ENCODE data around the gene CAMSAP1.
A peak's percentile ranks its signal among the peaks of the same experiment; 100 is the strongest.
"Not testable (repeated sequence)": the region's sequence is repeated elsewhere in the genome, so short reads cannot be mapped to it uniquely, and the experiment has no call there.

CAMSAP1 gene, protein sequence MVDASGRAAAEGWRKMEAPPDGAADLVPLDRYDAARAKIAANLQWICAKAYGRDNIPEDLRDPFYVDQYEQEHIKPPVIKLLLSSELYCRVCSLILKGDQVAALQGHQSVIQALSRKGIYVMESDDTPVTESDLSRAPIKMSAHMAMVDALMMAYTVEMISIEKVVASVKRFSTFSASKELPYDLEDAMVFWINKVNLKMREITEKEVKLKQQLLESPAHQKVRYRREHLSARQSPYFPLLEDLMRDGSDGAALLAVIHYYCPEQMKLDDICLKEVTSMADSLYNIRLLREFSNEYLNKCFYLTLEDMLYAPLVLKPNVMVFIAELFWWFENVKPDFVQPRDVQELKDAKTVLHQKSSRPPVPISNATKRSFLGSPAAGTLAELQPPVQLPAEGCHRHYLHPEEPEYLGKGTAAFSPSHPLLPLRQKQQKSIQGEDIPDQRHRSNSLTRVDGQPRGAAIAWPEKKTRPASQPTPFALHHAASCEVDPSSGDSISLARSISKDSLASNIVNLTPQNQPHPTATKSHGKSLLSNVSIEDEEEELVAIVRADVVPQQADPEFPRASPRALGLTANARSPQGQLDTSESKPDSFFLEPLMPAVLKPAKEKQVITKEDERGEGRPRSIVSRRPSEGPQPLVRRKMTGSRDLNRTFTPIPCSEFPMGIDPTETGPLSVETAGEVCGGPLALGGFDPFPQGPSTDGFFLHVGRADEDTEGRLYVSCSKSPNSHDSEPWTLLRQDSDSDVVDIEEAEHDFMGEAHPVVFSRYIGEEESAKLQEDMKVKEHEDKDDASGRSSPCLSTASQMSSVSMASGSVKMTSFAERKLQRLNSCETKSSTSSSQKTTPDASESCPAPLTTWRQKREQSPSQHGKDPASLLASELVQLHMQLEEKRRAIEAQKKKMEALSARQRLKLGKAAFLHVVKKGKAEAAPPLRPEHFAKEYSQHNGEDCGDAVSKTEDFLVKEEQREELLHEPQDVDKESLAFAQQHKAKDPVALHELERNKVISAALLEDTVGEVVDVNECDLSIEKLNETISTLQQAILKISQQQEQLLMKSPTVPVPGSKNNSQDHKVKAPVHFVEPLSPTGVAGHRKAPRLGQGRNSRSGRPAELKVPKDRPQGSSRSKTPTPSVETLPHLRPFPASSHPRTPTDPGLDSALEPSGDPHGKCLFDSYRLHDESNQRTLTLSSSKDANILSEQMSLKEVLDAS (N-terminal part only)

DNA sequence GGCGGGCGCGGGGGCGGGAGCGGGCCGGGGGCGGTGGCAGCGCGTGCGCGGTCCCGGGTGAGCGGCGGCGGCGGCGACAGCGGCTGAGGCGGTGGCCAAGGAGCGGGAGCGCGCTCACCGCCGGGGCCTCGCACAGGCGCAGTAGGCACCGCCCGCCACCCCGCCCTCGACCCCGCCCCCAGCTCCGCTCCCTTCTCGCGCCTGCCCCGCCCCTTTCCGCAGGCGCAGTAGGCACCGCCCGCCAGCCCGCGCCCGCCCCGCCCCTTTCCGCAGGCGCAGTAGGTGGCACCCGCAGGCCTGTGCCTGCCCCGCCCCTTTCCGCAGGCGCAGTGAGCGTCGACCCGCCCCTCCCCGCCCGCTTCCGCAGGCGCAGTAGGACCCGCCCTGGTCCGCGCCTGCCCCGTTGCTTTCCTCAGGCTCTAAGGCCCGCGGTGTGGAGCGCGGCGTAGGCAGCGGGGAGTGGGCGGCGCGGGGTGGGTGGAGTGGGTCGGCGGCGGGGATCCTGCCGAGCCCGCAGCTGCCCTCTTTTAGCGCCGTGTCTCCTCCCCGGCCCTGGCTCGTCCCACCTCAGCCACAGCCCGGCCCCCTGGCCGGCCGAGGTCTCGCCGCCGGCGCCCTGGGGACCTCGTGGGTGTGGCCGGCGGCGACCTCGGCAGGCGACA is at the start of gene CAMSAP1:
Gene CAMSAP1 (minus strand): TSS at position 116 of the 662 bp plus-strand sequence. CDS start 387 bp downstream, outside the sequence.
- Histone ChIP-seq H3K9ac (peak within 1 kb of the TSS; percentile 88), H3K4me2 (peak within 1 kb of the TSS; percentile 98), H4K20me1 (peaks cover 48% of the 10 kb centered on the region), H3K36me3 (peaks cover 40% of the 10 kb centered on the region), H3K27ac (peak within 1 kb of the TSS; percentile 89), H3K9me3 (0 out of 2 replicates have a peak, but pooled peaks cover 4% of the 10 kb centered on the region), H3K27me3 (no peaks in the 10 kb centered on the region), H3K4me3 (peak within 1 kb of the TSS; percentile 92), H3K4me1 (peaks cover 66% of the 10 kb centered on the region)
- no peak for TF ChIP-seq Cebpa-rat (IDR thresholded peaks at IDR 0.05)

DNA sequence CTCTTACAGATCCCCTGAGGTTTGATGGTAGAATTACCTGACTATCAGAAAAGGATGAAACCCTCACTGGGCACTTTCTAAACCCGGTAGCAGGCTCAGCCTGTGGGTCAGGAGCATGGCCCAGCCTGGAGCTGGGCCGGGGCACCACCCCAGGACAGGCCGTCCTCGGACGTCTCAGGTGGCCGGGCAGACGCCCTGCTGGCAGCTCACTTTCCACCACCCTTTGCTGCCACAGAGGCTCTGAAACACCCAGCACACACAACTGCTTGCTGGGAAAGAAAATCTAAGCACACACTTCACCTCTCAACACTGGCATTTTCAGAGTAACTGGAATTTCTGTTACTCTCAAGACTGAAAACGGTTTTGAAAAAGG is 49.4 kb upstream of the CAMSAP1 start:
- Histone ChIP-seq H4K20me1 (peaks cover 66% of the 10 kb centered on the region), H3K4me2 (no peak overlapping the region)

DNA sequence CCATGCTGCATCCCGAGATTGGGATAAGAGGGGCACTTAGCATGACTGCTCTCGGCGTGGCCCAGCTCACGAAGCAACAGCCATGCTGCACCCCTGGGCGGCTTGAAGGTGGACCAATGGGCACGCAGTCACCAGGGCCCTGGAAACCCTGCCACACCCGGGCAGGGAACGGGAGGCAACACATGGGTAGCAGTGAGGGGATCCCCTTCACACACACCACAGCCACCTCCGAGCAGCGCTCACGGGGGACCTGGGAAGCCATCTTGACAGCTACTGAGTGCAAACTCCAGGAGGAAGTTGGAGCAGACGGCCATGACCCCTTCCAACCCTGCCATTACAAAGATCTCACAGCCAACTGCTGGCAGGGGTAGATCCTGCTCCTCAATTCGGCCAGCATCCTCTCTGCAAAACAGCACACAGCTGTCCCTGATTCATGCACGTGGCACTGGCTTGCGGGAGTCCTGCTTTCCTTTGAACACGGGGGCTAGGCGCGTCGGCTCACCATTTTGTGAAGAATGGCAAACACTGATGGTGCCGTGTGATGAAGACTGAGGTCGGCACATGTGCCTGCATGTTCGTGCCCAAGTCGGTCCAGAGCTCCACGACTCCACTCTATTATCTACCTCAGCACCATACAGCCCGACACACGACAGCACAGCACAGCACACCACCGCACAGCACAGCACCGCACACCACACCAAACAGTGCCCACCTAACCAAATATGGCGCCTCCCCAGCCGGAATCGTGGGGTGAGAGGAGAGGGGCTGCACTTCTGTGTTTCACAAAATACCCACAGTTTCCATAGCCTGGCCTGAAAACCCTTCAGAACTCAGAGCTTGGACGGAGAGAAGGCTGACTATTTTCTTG is 48.8 kb upstream of the CAMSAP1 start:
- Histone ChIP-seq H3K4me1 (peaks cover 25% of the 10 kb centered on the region), H3K4me2 (no peak overlapping the region), H3K36me3 (peaks cover 67% of the 10 kb centered on the region), H3K27me3 (no peaks in the 10 kb centered on the region), H3K9me3 (no peaks in the 10 kb centered on the region), H4K20me1 (peaks cover 66% of the 10 kb centered on the region), H3K9ac (no peak overlapping the region), H3K4me3 (no peak overlapping the region), H3K27ac (no peak overlapping the region)
- TF ChIP-seq Cebpa-rat (IDR thresholded peaks at IDR 0.05), result no peak

More for the DNA sequence above, 49.4 kb upstream of the CAMSAP1 start:
- H3K4me3 ChIP-seq, result no peak overlapping the region
- H3K27ac ChIP-seq, result no peak overlapping the region
- H3K4me1 ChIP-seq, result peaks cover 29% of the 10 kb centered on the region
- TF ChIP-seq Cebpa-rat (IDR thresholded peaks at IDR 0.05), result no peak
- H3K9ac ChIP-seq, result no peak overlapping the region
- no peaks in the 10 kb centered on the region for H3K27me3 ChIP-seq
- peaks cover 60% of the 10 kb centered on the region for H3K36me3 ChIP-seq
- H3K9me3 ChIP-seq, result no peaks in the 10 kb centered on the region

DNA sequence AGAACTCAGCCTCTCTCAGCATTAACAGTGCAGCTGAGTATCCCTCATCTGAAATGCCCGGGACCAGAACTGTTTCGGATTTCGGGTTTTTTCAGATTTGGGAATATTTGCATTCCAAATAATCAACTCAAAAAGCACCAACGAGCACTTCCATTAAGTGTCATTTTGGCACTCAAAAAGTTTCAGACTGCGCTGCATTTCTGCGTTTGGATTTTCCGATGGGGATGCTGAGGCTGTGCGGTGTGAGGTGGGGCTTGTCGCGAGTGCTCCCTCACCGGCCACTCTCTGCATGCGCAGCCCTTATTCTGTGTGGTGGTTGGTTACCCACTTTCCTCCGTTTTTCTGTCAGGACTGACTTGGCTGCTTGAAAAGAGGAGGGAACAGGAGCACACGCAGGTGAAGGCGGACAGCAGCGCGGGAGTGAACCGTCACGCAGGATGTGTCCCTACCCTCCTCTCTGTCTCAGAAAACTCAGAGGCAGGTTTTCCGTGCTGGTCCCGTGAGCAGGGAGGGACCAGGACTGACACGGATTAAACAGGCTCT is 45.4 kb upstream of the CAMSAP1 start:
- peaks cover 63% of the 10 kb centered on the region for H4K20me1 ChIP-seq
- no peak for TF ChIP-seq Cebpa-rat (IDR thresholded peaks at IDR 0.05)
- H3K9ac ChIP-seq, result no peak overlapping the region
- H3K27ac ChIP-seq, result no peak overlapping the region
- no peaks in the 10 kb centered on the region for H3K4me1 ChIP-seq
- H3K27me3 ChIP-seq, result no peaks in the 10 kb centered on the region
- no peaks in the 10 kb centered on the region for H3K9me3 ChIP-seq
- no peak overlapping the region for H3K4me3 ChIP-seq
- H3K36me3 ChIP-seq, result peaks cover 91% of the 10 kb centered on the region
- no peak overlapping the region for H3K4me2 ChIP-seq

DNA sequence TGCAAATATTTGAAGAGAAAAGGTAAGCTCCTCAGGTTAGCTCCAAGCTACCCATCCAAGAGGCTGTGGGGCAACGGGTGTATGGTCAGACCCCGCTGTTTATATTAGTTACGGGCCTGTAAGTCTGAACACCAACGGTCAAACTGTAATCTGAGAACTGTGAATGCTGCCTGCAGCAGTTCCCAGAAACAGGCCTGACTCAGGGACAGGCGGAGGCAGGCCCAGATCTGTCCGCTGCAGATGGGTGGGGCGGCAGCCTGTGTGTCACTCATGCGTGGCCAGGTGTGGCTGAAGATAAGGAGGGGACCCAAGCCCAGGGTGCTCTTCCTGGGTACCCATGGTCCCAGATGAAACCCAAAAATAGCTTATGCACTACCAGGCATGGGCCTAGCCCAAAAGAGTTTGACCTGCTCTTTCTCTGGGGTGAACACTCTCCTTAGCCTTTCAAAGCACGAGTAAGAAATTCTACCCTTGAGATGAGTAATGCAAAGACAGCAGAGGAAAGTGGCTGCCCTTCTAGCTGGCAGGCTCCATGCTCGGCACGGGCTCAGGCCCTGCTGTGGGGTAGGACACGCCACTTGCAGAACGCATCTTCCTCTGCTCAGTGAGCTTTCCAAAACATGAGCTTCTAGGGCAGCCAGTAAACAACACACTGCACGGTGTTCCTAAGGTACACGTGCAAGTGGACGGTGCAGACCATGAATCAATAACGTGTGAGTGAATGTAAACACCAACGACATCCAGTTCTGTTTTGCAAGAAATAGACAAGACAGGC is 44.7 kb upstream of the CAMSAP1 start:
- Histone ChIP-seq H3K27ac (no peak overlapping the region), H3K36me3 (peaks cover 98% of the 10 kb centered on the region), H3K9ac (no peak overlapping the region)

DNA sequence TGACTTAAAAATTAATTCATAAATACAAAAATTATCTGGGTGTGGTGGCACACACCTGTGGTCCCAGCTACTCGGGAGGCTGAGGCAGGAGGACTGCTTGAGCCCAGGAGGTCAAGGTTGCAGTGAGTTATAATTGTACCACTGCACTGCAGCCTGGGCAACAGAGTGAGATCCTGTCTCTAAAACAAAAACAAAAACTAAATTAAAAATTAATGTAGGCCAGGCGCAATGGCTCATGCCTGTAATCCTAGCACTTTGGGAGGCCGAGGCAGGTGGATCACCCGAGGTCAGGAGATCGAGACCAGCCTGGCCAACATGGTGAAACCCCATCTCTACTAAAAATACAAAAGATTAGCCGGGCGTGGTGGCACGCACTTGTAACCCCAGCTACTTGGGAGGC is 44.0 kb upstream of the CAMSAP1 start:
- not testable (repeated sequence) for H3K4me1 ChIP-seq, H3K27ac ChIP-seq, H3K9me3 ChIP-seq, H3K4me3 ChIP-seq, H3K9ac ChIP-seq, H3K4me2 ChIP-seq, H3K27me3 ChIP-seq
- H4K20me1 ChIP-seq, result peaks cover 50% of the 10 kb centered on the region
- H3K36me3 ChIP-seq, result peaks cover 98% of the 10 kb centered on the region

More for the DNA sequence above, 44.7 kb upstream of the CAMSAP1 start:
- Histone ChIP-seq H3K4me1 (no peaks in the 10 kb centered on the region), H3K4me3 (no peak overlapping the region), H3K4me2 (no peak overlapping the region), H3K9me3 (no peaks in the 10 kb centered on the region), H3K27me3 (no peaks in the 10 kb centered on the region), H4K20me1 (peaks cover 58% of the 10 kb centered on the region)
- no peak for TF ChIP-seq Cebpa-rat (IDR thresholded peaks at IDR 0.05)

DNA sequence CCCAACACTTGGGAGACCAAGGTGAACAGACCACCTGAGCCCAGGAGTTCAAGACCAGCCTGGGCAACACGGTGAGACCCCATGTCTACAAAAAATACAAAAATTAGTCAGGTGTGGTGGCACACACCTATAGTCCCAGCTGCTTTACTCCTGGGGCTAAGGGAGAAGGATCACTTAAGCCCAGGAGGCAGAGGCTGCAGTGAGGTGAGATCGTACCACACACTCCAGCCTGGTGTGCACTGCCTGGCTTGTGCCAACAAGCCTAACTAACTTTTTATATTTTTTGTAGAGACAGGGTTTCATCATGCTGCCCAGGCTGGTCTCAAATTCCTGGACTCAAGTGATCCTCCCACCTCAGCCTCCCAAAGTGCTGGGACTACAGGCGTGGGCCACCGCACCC is 43.5 kb upstream of the CAMSAP1 start:
- not testable (repeated sequence) for H3K9ac ChIP-seq, H3K4me1 ChIP-seq, H3K4me3 ChIP-seq, H3K27me3 ChIP-seq, H3K9me3 ChIP-seq, H3K4me2 ChIP-seq, H3K27ac ChIP-seq
- Histone ChIP-seq H4K20me1 (peaks cover 48% of the 10 kb centered on the region), H3K36me3 (peaks cover 98% of the 10 kb centered on the region)

DNA sequence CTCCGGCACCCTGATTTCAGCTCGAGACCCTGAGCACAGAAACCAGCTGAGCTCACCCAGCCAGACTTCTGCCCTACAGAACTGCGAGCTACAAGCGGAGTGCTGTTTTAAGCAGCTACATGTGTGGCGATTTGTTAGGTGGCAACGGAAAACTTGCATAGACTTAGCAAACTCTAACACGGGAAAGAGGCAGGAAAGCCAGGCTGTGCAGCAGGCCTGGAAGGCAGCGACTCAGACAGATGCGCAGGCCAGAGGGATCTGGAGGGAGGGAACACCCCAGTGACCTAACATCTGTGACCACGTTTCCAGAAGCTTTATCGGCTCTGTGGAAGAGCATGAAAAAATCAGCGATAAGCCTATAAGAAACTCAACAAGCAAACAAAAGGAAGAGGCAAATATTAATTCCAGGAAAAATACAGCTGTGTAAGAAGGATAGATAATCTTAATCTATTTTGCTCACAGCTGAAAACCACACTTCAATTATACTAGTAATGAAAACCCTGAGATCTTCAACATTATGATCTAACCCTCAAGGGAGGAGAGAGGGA is 42.9 kb upstream of the CAMSAP1 start:
- no peak for TF ChIP-seq Cebpa-rat (IDR thresholded peaks at IDR 0.05)
- Histone ChIP-seq H3K4me2 (no peak overlapping the region), H3K9ac (no peak overlapping the region), H3K4me3 (no peak overlapping the region), H4K20me1 (peaks cover 48% of the 10 kb centered on the region), H3K27ac (no peak overlapping the region), H3K36me3 (peaks cover 99% of the 10 kb centered on the region), H3K4me1 (peaks cover 8% of the 10 kb centered on the region), H3K27me3 (no peaks in the 10 kb centered on the region), H3K9me3 (no peaks in the 10 kb centered on the region)

Data from BLaER1 (cell line).